HG02763 (cell line): ENCODE results near the gene METTL6.
A peak's percentile ranks its signal among the peaks of the same experiment; 100 is the strongest.
"Not testable (repeated sequence)": the region's sequence is repeated elsewhere in the genome, so short reads cannot be mapped to it uniquely, and the experiment has no call there.

ENCODE experiments used
- ATAC-seq: cut with Tn5 transposase; IDR thresholded peaks from one replicate; pipeline ENCODE4 v1.9.1; 2021; ENCODE audit warnings: mild to moderate bottlenecking, moderate library complexity; ENCODE audit not compliant: unreplicated experiment

The METTL6 gene

DNA sequence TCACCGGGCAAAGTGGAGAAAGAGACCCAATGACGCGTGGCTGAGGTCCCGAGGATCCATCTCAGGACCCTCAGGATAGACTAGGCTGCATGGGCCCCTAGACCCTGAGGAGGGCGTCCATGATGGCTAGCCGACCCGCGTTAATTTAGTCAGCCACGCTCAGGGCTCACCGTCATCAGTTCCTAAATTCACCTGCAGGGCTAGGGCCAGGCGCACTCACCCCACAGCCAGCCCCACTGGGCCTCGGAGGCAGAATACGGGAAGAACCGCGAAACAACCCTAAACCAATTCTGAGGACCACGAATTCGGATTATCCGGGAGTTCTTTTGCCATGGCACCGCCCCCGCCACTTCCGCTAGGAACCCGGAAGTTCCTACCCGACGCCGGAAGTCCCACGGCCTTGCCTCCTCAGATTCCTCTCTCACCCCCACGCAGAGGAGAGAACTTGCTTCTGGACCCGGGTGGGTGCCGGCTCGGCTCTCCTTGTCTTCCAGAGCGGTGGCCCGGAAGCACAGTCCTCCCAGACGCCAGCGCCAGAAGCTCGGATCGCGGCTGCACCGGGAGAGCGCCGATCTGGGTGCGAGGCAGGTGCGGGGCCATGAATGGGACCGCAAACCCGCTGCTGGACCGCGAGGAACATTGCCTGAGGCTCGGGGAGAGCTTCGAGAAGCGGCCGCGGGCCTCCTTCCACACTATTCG, at the start of gene METTL6, which contains the start of gene EAF1:
Gene METTL6, minus strand, starts transcription at position 363 of the 699 bp plus-strand sequence. CDS start 1,033 bp downstream, outside the sequence.
Gene EAF1, plus strand, starts transcription at position 417 of the 699 bp plus-strand sequence. Its CDS starts 182 bp downstream, at position 599.
- ATAC-seq: peak; percentile 84

DNA sequence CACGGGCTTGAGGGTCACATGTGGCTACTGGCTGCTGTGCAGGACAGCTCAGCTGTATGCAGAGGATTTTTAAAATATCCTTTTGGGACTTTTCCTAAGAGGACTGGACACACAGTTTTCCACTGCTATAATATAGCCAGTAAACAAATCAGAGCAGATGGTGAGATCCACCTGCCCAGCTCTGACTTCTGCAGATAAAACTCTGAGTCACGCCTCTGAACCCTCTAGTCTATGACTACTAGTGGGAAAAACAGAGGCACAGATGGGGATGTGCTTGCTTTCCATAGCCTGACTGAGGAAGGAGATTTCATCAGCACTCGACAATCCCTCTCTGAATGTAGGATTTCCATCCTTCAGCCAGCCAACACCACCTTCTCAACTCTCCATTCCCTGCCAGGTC, 49.0 kb upstream of the METTL6 start:
- no peak for ATAC-seq

DNA sequence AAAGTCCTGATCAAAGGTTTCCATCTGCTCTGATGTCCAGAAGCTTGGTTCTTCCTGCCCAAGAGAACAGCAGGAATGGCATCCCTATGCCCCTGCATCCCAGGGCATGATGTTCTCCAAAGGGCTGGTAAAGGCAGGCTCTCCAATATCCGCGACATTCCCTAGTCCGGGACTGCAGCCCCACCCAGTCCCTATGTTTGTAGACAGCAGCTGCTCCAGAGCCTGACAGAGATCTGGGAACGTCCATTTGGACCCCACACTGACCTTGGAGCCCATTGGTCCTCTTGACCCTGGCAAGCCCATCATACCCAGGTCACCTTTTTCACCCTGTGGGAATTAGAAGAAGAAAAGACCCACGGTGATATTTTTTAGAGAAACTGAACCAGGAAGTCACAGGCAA, 47.8 kb upstream of the METTL6 start:
- ATAC-seq: no peak

GRCh38 chr3:15471861-15472260, 44.5 kb upstream of the METTL6 start:
- ATAC-seq: no peak

GRCh38 chr3:15470849-15471248, 43.5 kb upstream of the METTL6 start:
- no peak for ATAC-seq

- ATAC-seq: no peak
These were observed 42.9 kb upstream of the METTL6 start for GRCh38 chr3:15470261-15470660.

DNA sequence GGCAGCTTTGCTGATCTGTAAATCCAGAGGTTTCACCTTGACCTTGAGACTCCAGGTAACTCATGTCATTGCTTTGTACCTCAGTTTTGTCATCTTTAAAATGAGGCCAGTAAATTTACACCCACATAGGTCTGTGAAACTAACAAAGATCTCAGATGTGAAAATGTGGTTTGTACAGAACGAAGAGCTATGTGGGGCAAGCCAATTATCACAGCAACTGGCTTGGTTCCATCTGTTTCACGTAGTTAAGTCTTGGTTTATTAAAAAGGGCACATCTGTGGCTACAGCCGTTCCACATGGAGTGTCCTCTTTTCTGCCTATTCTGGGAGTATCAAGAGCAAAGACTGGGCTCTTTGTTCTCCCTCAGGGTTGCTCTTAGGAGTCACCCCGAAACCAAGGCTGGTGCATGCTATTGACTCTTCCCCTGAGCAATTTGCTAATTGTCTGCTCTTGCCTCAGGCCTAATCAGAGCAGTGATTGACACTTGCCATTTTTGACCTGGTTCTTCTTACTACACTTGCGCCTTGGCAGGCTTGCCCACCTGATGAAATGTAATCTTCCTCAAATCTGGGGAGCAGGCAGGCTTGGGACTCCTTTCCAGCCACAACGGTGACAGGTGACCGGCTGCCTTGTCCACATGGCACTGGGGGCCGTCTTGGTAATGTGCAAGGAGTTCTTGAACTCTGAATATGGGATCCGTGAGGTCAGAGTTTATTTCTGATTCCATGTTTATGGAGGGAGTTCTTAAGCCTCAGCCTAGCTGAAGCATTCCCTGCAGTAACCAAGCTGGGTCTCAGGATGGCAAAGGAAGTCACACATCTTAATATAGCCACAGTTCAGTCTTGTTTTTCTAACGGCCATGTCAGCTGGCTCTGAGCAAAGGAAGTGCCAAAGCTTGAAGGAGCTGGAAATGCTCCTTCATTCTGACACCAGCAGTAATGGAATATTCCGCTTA, 40.2 kb upstream of the METTL6 start:
- no peak for ATAC-seq

GRCh38 chr3:15465876-15466585, 38.7 kb upstream of the METTL6 start:
- no peak for ATAC-seq

GRCh38 chr3:15462451-15462850, 35.1 kb upstream of the METTL6 start:
- ATAC-seq: no peak

GRCh38 chr3:15460891-15461531, 33.7 kb upstream of the METTL6 start:
- no peak for ATAC-seq

- no peak for ATAC-seq
These were observed 31.0 kb upstream of the METTL6 start for GRCh38 chr3:15458212-15458780.

- ATAC-seq: not testable (repeated sequence)
These were observed 29.6 kb upstream of the METTL6 start for GRCh38 chr3:15456915-15457314.

GRCh38 chr3:15456321-15456720, 29.0 kb upstream of the METTL6 start:
- ATAC-seq: no peak

GRCh38 chr3:15455756-15456155, 28.4 kb upstream of the METTL6 start:
- ATAC-seq: no peak

GRCh38 chr3:15454965-15455364, 27.6 kb upstream of the METTL6 start:
- no peak for ATAC-seq

GRCh38 chr3:15453991-15454625, 26.8 kb upstream of the METTL6 start:
- ATAC-seq: no peak

DNA sequence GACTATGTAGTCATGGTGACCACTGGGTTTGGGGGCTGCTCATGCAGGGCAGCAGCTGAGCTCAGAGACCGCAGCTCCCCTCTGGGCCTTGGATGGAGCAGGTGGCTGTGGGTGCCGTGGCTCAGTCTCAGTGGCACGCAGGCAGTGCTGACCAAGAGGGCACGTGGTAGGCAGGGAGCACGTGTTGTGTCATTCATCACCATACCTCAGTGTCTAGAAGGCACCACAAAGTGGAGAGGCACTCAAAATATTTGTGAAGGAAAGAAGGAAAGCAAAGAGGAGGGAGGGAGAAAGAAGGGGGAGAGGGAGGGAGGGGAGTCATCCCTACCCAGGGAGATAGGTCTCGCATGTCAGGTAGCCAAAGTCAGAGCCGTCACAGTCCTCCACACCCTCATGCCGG, 26.2 kb upstream of the METTL6 start:
- no peak for ATAC-seq

DNA sequence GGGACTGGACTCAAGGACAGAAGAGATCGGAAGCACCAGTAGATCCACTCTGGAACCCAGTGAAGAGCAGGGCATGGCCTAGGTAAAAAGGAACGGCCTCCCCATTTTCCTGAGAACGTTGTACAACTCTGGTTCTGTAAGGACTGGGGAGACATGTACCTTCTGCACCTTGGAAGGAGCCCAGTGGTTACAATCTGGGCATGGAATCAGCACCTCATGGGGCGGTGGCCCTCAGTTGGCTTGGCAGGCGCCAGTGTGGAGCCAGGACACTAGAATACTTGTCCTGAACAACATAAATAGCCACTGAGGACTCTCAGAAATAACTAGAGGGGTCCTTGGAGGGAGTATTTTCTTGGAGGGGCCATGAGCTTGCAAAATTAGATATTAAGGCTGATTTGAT, 25.6 kb upstream of the METTL6 start:
- no peak for ATAC-seq

DNA sequence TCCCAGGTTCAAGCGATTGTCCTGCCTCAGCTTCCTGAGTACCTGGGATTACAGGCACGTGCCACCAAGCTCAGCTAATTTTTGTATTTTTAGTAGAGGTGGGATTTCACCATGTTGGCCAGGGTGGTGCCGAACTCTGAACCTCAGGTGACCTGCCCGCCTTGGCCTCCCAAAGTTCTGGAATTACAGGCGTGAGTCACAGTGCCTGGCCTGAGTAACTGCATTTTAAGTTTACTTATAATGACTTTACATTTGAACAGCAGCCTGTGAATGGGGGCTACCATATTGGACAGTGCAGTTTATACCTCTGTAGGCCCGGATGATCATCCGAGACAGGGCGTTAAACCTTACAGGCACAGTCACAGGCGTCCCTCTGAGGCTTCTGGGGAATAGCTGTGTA, 24.8 kb upstream of the METTL6 start:
- ATAC-seq: no peak
